Stimulated activated CD8-positive, alpha-beta memory T cell treated with anti-CD3 and anti-CD28 coated beads, Interleukin-15, amount 100 ng/mL, for 1 hour (primary cell): ENCODE data around the gene ACAD10.

Experiments used
- DNase-seq: peaks from one replicate; pipeline ENCODE4 v3.0.0-alpha.2; 2020; ENCODE audit warnings: low read depth

ACAD10 gene

GRCh38 chr12:111776836-111777344 lies 91.0 kb downstream of the ACAD10 start:
- no peak for DNase-seq

- DNase-seq: no peak
These were observed 91.6 kb downstream of the ACAD10 start for GRCh38 chr12:111777345-111778045.

- DNase-seq: no peak
These were observed 94.3 kb downstream of the ACAD10 start for GRCh38 chr12:111780166-111780565.

GRCh38 chr12:111780615-111781014 lies 94.8 kb downstream of the ACAD10 start:
- no peak for DNase-seq

GRCh38 chr12:111781085-111781658 lies 95.3 kb downstream of the ACAD10 start:
- no peak for DNase-seq

DNA sequence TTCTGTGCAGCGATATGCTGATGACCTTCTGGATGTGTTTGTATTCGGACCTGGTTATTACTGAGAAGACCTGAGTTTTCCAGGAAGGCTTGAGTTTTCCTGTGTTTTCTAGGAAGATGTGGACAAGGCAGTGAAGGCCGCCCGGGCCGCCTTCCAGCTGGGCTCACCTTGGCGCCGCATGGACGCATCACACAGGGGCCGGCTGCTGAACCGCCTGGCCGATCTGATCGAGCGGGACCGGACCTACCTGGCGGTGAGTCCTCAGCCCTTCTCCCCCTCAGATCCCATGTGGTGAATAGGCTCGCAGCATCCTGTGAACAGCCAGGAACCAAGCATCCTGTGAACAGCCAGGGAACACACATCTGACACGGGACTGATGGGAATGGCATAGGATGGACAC lies 97.2 kb downstream of the ACAD10 start:
- DNase-seq: no peak

DNA sequence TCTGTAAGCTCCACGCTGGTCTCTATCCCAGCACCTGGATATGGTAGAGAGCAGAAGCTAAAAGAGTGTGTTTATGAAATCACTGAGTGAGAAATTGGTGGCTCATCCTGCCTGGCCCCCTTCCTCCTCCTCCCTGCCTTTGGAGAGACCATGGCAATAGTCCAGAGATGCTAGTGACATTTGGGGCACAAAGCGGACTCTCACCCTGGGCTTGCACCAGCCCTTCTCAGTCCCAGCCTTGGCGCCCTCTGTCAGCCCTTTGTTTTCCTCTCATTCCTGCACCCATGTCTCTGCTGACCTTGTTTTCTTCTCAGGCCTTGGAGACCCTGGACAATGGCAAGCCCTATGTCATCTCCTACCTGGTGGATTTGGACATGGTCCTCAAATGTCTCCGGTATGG lies 99.1 kb downstream of the ACAD10 start:
- no peak for DNase-seq

DNA sequence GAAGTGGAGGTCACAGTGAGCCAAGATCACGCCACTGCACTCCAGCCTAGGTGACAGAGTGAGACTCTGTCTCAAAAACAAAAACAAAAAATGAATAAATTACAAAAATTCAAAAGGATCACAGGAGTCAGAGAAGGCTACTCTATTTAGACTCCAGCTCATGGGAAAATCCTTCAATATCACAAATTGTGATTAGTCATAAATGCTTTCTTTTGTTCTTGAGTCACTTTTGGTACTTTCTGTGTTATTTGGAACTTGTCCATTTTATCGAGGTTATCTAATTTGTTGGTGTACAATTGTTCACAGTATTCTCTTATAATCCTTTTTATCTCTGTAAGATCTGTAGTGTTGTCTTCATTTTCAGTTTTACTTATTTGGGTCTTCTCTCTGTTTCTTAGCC lies 99.8 kb downstream of the ACAD10 start:
- DNase-seq: no peak

GRCh38 chr12:111788178-111788654 lies 102.4 kb downstream of the ACAD10 start:
- no peak for DNase-seq

- DNase-seq: no peak
These were observed 103.9 kb downstream of the ACAD10 start for GRCh38 chr12:111789779-111790178.

DNA sequence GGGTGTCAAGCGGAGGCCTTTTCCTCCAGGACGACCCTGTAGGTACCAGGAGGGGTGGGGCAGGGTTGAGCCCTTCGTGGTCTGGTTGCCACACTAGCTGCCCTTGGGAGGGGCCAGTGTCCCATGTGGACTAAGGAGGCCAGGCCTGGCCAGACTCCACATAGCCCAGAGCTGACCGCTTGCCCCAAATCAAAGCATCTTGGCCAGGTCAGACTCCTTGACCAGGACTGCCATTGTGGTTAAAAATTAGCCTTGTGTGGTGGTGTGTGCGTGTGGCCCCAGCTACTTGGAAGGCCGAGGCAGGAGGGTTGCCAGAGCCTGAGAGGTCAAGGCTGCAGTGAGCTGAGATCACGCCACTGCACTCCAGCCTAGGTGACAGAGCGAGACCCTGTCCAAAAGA lies 105.7 kb downstream of the ACAD10 start:
- DNase-seq: no peak

DNA sequence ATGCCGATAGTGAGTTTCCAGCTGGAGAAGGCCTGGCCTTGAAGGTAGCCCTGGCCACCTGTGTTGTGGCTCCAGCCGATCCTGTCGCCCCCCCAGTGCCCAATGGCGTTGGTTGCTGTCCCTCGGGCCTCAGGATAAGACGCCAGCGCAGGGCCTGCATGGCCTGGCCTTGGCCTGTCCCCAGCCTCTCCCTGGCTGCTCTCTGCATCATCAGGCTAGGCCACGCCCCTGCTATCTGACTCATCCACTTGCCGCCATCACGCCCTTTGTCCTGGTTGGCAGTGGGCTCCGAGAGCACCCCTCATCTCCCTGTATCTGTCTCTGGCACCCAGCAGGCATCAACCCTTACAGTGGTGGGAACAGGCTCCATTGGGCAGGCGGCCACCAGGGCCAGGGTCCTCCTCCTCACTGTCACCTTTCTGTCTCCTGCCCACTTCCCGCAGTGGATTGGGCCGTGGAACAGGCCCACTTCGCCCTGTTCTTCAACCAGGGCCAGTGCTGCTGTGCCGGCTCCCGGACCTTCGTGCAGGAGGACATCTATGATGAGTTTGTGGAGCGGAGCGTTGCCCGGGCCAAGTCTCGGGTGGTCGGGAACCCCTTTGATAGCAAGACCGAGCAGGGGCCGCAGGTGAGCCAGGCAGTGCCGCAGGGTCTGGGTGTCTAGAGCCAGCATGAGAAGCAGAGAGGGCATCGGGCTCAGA lies 106.5 kb downstream of the ACAD10 start:
- no peak for DNase-seq

GRCh38 chr12:111792856-111793235 lies 107.0 kb downstream of the ACAD10 start:
- no peak for DNase-seq

- DNase-seq: no peak
These were observed 112.3 kb downstream of the ACAD10 start for GRCh38 chr12:111798182-111798581.

DNA sequence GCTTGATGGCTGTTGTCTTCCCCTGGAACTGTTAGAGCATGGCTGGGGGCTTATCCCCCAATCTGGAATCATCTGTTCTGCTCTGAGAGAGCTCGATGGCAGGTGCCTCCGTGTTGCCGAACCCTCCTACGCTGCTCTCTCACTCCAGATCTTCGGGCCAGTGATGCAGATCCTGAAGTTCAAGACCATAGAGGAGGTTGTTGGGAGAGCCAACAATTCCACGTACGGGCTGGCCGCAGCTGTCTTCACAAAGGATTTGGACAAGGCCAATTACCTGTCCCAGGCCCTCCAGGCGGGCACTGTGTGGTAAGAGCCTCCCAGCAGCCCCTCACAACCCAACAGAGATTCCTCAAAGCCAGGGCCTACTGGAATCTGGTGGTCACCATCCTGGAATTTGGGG lies 113.9 kb downstream of the ACAD10 start:
- no peak for DNase-seq

- no peak for DNase-seq
These were observed 117.3 kb downstream of the ACAD10 start for GRCh38 chr12:111803038-111803626.

DNA sequence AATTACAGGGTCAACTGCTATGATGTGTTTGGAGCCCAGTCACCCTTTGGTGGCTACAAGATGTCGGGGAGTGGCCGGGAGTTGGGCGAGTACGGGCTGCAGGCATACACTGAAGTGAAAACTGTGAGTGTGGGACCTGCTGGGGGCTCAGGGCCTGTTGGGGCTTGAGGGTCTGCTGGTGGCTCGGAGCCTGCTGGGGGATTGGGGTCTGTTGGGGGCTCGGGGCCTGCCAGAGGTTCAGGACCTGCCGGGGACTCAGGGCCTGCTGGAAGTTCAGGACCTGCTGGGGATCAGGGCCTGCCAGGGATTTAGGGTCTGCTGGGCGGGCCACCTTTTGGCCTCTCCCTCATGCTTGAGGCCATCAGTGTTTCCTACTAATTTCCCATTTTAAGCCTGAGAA lies 118.0 kb downstream of the ACAD10 start:
- no peak for DNase-seq

DNA sequence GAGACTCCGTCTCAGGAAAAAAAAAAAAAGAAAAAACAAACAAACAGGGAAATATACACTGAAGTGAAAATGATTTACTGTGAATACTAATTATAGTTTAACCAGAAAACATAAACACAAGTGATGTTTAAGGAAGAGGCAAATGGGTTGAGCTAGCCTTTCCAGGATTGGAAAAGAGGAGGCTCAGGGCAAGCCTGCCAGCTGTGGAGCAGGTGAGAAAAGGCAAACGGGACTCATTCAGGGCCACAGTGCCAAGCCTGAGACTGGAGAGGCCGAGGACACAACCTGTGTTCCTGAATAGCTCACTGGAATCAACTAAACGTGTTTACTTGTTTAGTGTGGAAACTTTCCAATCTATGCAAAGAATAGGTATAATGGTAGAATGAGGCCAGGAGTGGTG lies 120.5 kb downstream of the ACAD10 start:
- DNase-seq: no peak
